Measurements from ENCODE around the gene HLA-E.
"Not testable (repeated sequence)": the region's sequence is repeated elsewhere in the genome, so short reads cannot be mapped to it uniquely, and the experiment has no call there.

Gene HLA-E

DNA sequence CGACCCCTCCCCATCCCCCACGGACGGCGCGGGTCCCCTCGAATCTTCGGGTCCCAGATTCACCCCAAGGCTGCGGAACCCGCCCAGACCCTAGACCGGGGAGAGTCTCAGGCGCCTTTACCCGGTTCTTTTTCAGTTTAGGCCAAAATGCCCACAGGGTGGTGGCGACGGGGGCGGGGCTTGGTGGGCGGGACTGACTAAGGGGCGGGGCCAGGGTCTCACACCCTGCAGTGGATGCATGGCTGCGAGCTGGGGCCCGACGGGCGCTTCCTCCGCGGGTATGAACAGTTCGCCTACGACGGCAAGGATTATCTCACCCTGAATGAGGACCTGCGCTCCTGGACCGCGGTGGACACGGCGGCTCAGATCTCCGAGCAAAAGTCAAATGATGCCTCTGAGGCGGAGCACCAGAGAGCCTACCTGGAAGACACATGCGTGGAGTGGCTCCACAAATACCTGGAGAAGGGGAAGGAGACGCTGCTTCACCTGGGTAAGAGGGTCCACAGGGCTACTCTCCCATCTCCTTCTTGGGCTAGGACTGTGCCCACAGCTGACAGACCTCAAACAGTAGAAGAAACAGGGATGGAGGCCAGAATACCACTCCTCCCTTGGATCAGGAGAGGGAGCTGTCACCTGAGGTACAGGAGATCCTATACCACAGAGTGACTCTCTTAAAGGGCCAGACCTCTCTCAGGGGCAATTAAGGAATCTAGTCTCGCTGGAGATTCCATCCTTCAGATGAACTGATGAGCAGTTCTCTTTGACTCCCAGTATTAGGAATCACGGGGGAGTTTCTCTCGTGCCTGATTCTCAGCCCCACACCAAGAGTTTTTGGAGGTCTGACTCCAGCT lies 942 bp downstream of the HLA-E start:
- H3K4me2 ChIP-seq (ENCODE audit: low read length): peak overlapping the region; percentile 93
- peaks cover 32% of the 10 kb centered on the region for H3K36me3 ChIP-seq (replicated peaks; ENCODE audit: low read depth, low read length)
- no peaks in the 10 kb centered on the region for H3K27me3 ChIP-seq (ENCODE audit: low read depth, low read length)
- H2AFZ ChIP-seq (ENCODE audit: low read depth, low read length): no peak overlapping the region
- H3K27ac ChIP-seq (ENCODE audit: low read length): peak overlapping the region; percentile 76
- no peaks in the 10 kb centered on the region for H3K9me3 ChIP-seq (ENCODE audit: insufficient read depth, low read length)
- peaks cover 17% of the 10 kb centered on the region for H4K20me1 ChIP-seq (ENCODE audit: insufficient read depth, low read length)
- peaks cover 12% of the 10 kb centered on the region for H3K4me1 ChIP-seq (ENCODE audit: low read length)
- no peak for TF ChIP-seq EZH2phosphoT487 (IDR thresholded peaks at IDR 0.05; ENCODE audit: low read depth)
- TF ChIP-seq, protein P1, sequence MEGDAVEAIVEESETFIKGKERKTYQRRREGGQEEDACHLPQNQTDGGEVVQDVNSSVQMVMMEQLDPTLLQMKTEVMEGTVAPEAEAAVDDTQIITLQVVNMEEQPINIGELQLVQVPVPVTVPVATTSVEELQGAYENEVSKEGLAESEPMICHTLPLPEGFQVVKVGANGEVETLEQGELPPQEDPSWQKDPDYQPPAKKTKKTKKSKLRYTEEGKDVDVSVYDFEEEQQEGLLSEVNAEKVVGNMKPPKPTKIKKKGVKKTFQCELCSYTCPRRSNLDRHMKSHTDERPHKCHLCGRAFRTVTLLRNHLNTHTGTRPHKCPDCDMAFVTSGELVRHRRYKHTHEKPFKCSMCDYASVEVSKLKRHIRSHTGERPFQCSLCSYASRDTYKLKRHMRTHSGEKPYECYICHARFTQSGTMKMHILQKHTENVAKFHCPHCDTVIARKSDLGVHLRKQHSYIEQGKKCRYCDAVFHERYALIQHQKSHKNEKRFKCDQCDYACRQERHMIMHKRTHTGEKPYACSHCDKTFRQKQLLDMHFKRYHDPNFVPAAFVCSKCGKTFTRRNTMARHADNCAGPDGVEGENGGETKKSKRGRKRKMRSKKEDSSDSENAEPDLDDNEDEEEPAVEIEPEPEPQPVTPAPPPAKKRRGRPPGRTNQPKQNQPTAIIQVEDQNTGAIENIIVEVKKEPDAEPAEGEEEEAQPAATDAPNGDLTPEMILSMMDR (IDR thresholded peaks at IDR 0.05; ENCODE audit: low read depth, low read length): no peak
- H3K79me2 ChIP-seq (ENCODE audit: low read length): peaks cover 16% of the 10 kb centered on the region
- peak overlapping the region; percentile 91 for H3K9ac ChIP-seq (ENCODE audit: low read length)
- H3K4me3 ChIP-seq (ENCODE audit: low read length): peak overlapping the region; percentile 94

DNA sequence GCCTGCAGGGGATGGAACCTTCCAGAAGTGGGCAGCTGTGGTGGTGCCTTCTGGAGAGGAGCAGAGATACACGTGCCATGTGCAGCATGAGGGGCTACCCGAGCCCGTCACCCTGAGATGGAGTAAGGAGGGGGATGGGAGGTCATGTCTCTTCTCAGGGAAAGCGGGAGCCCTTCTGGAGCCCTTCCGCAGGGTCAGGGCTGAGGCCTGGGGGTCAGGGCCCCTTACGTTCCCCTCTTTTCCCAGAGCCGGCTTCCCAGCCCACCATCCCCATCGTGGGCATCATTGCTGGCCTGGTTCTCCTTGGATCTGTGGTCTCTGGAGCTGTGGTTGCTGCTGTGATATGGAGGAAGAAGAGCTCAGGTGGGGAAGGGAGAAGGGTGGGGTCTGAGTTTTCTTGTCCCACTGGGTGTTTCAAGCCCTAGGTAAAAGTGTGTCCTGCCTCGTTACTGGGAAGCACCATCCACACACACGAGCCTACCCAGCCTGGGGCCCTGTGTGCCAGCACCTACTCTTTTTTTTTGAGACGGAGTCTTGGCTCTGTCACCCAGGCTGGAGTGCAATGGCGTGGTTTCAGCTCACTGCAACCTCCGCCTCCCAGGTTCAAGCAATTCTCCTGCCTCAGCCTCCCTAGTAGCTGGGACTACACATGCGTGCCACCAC lies 2.1 kb downstream of the HLA-E start:
- not testable (repeated sequence) for H3K9ac ChIP-seq (ENCODE audit: low read length); H3K27me3 ChIP-seq (ENCODE audit: low read depth, low read length); H2AFZ ChIP-seq (ENCODE audit: low read depth, low read length); H3K4me3 ChIP-seq (ENCODE audit: low read length); H3K9me3 ChIP-seq (ENCODE audit: insufficient read depth, low read length); H3K27ac ChIP-seq (ENCODE audit: low read length); H3K4me2 ChIP-seq (ENCODE audit: low read length)
- H3K79me2 ChIP-seq (ENCODE audit: low read length): peaks cover 16% of the 10 kb centered on the region
- H4K20me1 ChIP-seq (ENCODE audit: insufficient read depth, low read length): peaks cover 17% of the 10 kb centered on the region
- H3K36me3 ChIP-seq (replicated peaks; ENCODE audit: low read depth, low read length): peaks cover 32% of the 10 kb centered on the region
- H3K4me1 ChIP-seq (ENCODE audit: low read length): peaks cover 14% of the 10 kb centered on the region

DNA sequence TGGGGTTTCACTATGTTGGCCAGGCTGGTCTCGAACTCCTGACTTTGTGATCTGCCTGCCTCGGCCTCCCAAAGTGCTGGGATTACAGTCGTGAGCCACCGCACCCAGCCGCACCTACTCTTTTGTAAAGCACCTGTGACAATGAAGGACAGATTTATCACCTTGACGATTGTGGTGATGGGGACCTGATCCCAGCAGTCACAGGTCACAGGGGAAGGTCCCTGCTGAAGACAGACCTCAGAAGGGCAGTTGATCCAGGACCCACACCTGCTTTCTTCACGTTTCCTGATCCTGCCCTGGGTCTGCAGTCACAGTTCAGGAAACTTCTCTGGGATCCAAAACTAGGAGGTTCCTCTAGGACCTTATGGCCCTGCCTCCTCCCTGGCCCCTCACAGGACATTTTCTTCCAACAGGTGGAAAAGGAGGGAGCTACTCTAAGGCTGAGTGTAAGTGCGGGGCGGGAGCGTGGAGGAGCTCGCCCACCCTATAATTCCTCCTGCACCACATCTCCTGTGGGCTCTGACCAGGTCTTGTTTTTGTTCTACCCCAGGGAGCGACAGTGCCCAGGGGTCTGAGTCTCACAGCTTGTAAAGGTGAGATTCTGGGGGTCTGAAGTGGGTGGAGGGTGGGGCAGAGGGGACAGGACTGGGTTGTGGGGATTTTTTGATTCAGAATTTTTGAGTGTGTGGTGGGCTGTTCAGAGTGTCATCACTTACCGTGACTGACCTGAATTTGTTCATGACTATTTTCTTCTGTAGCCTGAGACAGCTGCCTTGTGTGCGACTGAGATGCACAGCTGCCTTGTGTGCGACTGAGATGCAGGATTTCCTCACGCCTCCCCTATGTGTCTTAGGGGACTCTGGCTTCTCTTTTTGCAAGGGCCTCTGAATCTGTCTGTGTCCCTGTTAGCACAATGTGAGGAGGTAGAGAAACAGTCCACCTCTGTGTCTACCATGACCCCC lies 3.0 kb downstream of the HLA-E start:
- H3K9ac ChIP-seq (ENCODE audit: low read length): no peak overlapping the region
- H3K79me2 ChIP-seq (ENCODE audit: low read length): peaks cover 16% of the 10 kb centered on the region
- no peak overlapping the region for H3K4me3 ChIP-seq (ENCODE audit: low read length)
- no peak overlapping the region for H2AFZ ChIP-seq (ENCODE audit: low read depth, low read length)
- H3K27me3 ChIP-seq (ENCODE audit: low read depth, low read length): no peaks in the 10 kb centered on the region
- peaks cover 32% of the 10 kb centered on the region for H3K36me3 ChIP-seq (replicated peaks; ENCODE audit: low read depth, low read length)
- H3K4me2 ChIP-seq (ENCODE audit: low read length): no peak overlapping the region
- no peaks in the 10 kb centered on the region for H3K9me3 ChIP-seq (ENCODE audit: insufficient read depth, low read length)
- peaks cover 18% of the 10 kb centered on the region for H3K4me1 ChIP-seq (ENCODE audit: low read length)
- TF ChIP-seq EZH2phosphoT487 (IDR thresholded peaks at IDR 0.05; ENCODE audit: low read depth): no peak
- TF ChIP-seq, protein P1 (IDR thresholded peaks at IDR 0.05; ENCODE audit: low read depth, low read length): no peak
- H4K20me1 ChIP-seq (ENCODE audit: insufficient read depth, low read length): peaks cover 17% of the 10 kb centered on the region
- H3K27ac ChIP-seq (ENCODE audit: low read length): no peak overlapping the region

DNA sequence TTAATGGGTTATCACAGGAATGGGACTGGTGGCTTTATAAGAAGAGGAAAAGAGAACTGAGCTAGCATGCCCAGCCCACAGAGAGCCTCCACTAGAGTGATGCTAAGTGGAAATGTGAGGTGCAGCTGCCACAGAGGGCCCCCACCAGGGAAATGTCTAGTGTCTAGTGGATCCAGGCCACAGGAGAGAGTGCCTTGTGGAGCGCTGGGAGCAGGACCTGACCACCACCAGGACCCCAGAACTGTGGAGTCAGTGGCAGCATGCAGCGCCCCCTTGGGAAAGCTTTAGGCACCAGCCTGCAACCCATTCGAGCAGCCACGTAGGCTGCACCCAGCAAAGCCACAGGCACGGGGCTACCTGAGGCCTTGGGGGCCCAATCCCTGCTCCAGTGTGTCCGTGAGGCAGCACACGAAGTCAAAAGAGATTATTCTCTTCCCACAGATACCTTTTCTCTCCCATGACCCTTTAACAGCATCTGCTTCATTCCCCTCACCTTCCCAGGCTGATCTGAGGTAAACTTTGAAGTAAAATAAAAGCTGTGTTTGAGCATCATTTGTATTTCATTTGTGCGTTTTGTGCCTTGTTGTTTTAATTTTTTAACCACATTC lies 4.4 kb downstream of the HLA-E start:
- Histone ChIP-seq H3K4me1 (ENCODE audit: low read length) (peaks cover 18% of the 10 kb centered on the region), H3K27ac (ENCODE audit: low read length) (no peak overlapping the region), H3K79me2 (ENCODE audit: low read length) (peaks cover 16% of the 10 kb centered on the region), H2AFZ (ENCODE audit: low read depth, low read length) (no peak overlapping the region), H3K27me3 (ENCODE audit: low read depth, low read length) (no peaks in the 10 kb centered on the region), H4K20me1 (ENCODE audit: insufficient read depth, low read length) (peaks cover 17% of the 10 kb centered on the region), H3K4me3 (ENCODE audit: low read length) (no peak overlapping the region), H3K36me3 (replicated peaks; ENCODE audit: low read depth, low read length) (peaks cover 32% of the 10 kb centered on the region), H3K9ac (ENCODE audit: low read length) (no peak overlapping the region), H3K4me2 (ENCODE audit: low read length) (no peak overlapping the region), H3K9me3 (ENCODE audit: insufficient read depth, low read length) (no peaks in the 10 kb centered on the region)
- TF ChIP-seq EZH2phosphoT487 (IDR thresholded peaks at IDR 0.05; ENCODE audit: low read depth): no peak
- TF ChIP-seq, protein P1 (IDR thresholded peaks at IDR 0.05; ENCODE audit: low read depth, low read length): peak; percentile 41
